Stimulated activated CD8-positive, alpha-beta memory T cell treated with anti-CD3 and anti-CD28 coated beads, Interleukin-15, amount 100 ng/mL, for 1 hour (primary cell): ENCODE results near the gene PTPRU.
A peak's percentile ranks its signal among the peaks of the same experiment; 100 is the strongest.

ENCODE experiments used
- DNase-seq: peaks from one replicate; pipeline ENCODE4 v3.0.0-alpha.2; 2020; ENCODE audit warnings: low read depth

PTPRU gene

GRCh38 chr1:29235955-29236711 is at the start of gene PTPRU:
PTPRU (plus strand) TSS chr1:29236522; CDS start chr1:29236645, 123 bp downstream.
- DNase-seq, result peak; percentile 58

GRCh38 chr1:29186707-29187106 is 49.6 kb upstream of the PTPRU start:
- DNase-seq, result no peak

- no peak for DNase-seq
Observed at GRCh38 chr1:29190718-29191117, 45.6 kb upstream of the PTPRU start.

DNA sequence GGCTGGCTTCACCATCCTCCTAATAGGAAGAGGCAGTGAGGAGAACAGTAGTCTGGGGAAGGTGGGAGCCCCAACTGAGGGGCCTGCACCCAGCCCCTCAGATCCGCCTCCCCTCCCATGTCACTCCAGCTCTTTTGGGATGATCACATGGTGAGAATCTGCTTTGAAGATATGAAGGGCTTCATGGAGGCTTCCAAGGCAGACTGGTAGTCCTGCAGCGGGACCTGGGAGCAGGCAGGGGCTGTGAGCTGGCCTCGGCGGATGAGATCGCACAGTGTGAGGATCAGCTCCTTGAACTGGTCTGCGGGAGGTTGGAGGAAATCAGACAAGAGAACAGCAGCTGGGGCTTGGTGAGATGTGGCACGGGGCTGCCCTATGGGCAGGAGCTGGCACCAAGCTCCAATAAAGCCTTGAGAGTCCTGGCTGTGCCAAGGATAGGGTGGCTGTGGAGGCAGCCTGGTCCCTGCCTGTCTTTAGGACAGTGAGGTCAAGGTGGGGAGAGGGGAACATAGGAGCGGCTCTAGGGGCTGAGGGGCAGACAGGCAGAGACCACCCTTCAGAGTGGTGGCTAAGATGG is 42.4 kb upstream of the PTPRU start:
- no peak for DNase-seq

GRCh38 chr1:29195881-29196291 is 40.4 kb upstream of the PTPRU start:
- no peak for DNase-seq

- DNase-seq, result no peak
Observed at GRCh38 chr1:29196863-29197589, 39.3 kb upstream of the PTPRU start.

DNA sequence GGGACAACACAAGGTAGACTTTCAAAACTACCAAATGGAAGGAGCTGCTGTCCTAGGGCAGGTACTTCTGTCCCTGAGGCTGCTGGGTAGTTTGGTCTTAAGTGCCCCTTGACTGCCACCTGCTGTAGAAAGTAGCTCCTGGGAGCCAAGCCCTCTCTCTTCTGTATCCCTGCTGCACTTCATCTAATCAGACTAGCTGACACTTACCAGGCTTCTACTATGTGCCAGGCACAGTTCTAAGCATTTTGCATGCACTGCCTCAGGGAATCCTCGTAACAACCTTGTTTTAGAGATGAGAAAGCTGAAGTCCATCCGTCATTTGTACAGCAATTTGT is 38.8 kb upstream of the PTPRU start:
- DNase-seq, result no peak

- no peak for DNase-seq
Observed at GRCh38 chr1:29197993-29198392, 38.3 kb upstream of the PTPRU start.

- DNase-seq, result no peak
Observed at GRCh38 chr1:29200906-29201594, 35.3 kb upstream of the PTPRU start.

GRCh38 chr1:29201595-29202051 is 34.7 kb upstream of the PTPRU start:
- no peak for DNase-seq

GRCh38 chr1:29202053-29202452 is 34.3 kb upstream of the PTPRU start:
- no peak for DNase-seq

- peak; percentile 93 for DNase-seq
Observed at GRCh38 chr1:29202584-29203340, 33.6 kb upstream of the PTPRU start.

DNA sequence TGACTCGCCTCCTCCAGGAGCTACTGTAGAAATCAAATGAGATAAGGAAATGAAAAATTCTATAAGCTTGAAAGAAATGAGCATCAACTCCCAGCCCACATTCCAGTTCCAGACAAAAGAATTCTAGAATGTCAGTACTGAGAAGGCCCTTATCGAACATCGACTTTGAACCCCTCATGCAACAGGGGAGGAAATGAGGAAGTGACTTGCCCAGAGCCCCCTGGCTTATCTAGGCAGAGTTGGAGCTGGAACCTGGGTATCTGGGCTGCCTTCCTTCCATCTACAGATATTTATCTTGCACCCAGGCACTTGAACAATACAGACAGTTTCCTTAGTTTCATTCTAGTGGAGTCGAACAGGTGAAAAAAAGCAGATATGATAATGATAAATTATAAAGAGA is 27.9 kb upstream of the PTPRU start:
- no peak for DNase-seq

DNA sequence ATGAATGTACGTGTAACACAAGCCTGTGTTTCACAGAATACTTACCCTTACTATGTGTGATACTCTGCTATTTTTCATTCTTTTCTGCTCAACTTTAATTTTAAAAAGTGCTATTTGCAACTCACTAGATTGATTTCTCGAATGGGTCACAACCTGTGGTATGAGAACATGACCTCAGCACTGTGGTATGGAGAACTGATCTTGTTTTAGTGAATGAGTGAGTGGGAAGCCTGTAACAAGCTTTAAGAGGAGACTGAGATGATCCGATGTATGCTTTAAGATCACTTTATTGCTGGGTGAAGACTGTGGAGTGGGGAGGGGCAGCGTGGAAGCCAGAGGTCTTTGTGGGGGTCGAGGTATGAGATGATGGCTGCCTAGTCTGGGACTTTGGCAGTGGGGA is 27.1 kb upstream of the PTPRU start:
- DNase-seq, result no peak

DNA sequence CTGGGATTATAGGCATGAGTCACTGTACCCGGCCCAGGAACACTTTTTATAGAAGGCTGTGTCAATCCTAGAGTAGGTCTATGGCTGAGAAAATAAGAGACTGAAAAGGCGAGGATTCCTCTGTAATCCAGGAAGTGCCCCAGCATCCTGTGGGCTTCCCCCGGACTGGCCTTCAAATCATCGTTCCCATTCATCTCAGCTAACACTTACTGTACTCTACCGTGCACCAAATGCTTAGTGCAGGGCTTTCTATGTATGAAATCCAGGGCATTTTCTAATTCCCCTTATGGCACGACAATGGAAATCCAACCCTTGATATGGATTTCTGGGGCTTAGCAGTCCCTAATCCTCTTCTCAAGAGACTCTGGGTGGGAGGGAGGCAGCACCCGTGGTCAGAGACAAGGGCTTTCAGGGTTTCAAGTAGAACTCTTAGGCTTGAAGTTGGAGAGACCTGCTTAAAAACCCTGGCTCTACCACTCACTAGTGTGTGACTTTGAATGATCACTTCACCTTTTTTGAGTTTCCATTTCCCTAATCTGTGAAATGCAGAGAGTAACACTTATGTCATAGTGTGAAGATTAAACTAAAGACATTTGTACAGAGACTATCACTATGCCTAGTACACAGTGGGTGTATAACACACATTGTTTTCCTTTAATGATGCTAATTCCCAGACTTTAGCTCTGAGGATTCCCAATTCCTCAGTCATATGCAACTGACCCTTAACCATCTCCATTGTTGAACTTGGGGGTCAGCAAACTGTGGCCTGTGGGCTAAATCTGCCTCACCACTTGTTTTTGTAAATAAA is 25.8 kb upstream of the PTPRU start:
- no peak for DNase-seq

GRCh38 chr1:29211086-29212030 is 25.0 kb upstream of the PTPRU start:
- DNase-seq, result no peak

- DNase-seq, result no peak
Observed at GRCh38 chr1:29213055-29213454, 23.3 kb upstream of the PTPRU start.

GRCh38 chr1:29217633-29218032 is 18.7 kb upstream of the PTPRU start:
- DNase-seq, result no peak

DNA sequence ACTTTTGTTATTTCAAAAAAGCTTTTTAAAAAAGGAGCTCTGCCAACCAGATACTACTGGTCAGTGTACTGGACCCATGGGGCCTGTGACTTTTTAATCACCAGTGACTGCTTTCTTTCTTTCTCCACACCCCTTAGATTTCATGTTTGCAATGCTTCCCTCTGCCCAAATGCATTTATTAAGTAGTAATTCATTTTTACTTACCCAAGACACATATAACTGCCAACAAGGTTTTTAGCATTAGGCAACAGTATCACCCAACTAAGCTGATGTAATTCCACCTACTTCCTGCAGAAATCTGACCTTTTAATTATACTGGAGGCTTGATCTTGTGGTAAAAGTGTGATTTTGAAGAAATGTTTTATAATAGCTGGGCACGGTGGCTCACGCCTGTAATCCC is 18.1 kb upstream of the PTPRU start:
- no peak for DNase-seq

- no peak for DNase-seq
Observed at GRCh38 chr1:29221296-29221695, 15.0 kb upstream of the PTPRU start.
